ENCODE data around the gene MPP2.
"Not testable (repeated sequence)": the region's sequence is repeated elsewhere in the genome, so short reads cannot be mapped to it uniquely, and the experiment has no call there.

The MPP2 gene

GRCh38 chr17:43846963-43847371, 60.4 kb downstream of the MPP2 start, which contains the start of gene CD300LG:
CD300LG (plus strand) TSS chr17:43847176; CDS start chr17:43847217, 41 bp downstream.
- DNase-seq (ENCODE audit: low read depth in 2 of 2), result no peak

DNA sequence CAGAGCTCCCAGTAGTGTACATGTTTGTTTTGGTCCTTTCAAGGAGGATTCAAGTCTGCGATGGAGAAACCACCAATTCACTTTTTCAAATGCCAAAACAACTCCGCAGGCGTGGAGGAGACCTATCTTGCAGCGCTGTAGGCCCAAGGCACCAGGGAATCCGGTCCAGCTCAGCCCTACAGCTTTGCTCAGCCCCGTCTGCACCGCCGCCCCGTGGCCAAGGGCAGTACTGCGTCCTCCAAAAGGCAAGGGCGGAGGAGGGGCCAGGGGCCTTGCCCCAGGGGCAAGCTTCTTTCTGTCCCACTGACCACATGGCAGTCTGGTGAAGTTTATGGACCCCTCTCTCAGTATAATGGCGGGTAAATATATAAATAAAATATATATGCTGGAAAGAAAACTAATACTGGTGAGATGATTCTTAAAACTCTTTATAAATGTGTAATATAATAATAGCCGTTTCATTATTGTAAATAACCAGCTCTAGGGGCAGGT, 61.1 kb downstream of the MPP2 start:
- DNase-seq (ENCODE audit: low read depth in 2 of 2), result peak; percentile 70 to 79

- no peak for DNase-seq (ENCODE audit: low read depth in 2 of 2)
These were observed 61.6 kb downstream of the MPP2 start for GRCh38 chr17:43845766-43846165.

DNA sequence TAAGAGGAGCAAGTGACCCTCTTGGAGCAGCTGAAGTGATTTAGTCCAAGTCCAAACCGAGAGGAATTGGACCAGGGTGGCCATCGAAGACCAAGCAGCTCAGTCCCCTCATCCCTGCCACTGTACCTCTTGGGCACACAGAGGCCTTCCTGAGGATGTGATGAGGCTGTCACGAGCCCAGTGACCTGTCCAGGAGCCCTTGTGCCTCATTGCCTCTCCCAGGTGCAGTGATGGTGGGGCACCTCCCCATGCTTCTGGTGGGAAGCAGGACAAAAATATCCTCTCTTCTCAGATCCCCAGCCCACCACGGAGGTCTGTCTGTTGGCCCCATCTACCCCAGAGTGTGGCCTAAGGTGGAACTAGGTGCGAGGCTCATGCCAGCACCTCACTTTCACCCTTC, 63.1 kb downstream of the MPP2 start:
- DNase-seq (ENCODE audit: low read depth in 2 of 2), result no peak

DNA sequence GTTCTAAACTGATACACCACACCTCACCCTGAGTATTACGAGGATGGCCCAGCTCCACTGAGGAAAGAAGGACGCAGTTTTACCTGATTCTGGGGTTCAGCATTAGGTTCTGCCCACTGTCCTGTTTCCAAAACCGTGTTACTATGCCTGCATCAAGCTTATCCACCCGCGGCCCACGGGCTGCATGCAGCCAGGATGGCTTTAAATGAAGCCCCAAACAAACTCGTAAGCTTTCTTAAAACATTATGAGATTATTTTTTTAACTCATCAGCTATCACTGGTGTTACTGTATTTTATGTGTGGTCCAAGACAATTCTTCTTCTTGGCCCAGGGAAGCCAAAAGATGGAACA, 64.4 kb downstream of the MPP2 start:
- DNase-seq (ENCODE audit: low read depth in 2 of 2), result no peak

DNA sequence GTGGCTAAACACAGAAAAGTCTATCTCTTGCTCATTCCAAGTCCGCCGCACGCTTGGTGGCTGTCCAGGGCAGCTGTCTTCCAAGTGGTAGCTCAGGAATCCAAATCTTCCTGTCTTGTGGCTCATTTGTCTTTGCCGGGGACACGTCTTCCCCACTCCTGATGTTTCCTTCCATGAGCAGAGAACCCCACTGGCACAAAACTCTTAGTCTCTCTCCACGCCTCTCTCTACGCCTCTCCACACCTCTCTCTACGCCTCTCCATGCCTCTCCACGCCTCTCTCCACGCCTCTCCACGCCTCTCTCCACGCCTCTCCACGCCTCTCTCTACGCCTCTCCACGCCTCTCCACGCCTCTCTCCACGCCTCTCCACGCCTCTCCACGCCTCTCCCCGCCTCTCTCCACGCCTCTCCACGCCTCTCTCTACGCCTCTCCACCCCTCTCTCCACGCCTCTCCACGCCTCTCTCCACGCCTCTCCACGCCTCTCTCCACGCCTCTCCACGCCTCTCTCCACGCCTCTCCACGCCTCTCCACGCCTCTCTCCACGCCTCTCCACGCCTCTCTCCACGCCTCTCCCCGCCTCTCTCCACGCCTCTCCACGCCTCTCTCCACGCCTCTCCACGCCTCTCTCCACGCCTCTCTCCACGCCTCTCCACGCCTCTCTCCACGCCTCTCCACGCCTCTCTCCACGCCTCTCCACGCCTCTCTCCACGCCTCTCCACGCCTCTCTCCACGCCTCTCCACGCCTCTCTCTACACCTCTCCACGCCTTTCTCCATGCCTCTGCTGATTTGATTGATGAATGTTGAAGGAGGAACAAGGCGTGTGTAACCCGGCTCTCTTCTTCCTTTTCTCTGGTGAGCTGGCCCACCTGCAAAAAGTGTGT, 65.0 kb downstream of the MPP2 start:
- not testable (repeated sequence) for DNase-seq (ENCODE audit: low read depth in 2 of 2)

DNA sequence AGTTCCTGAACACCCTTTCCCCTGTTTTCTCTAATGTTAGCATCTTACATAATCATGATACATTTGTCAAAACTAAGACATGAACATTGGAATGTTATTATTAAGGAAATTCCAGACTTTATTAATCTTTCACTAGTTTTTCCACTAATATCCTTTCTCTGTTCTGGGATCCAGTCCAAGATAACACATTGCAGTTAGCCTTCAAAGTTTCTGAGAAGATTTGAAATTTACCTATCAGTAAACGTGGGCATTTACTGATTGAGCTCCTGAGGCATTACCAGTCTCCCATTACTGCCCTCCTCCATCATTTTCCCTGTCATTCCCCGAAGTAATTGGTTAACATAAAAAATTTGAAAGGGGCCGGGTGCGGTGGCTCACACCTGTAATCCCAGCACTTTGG, 66.1 kb downstream of the MPP2 start:
- no peak for DNase-seq (ENCODE audit: low read depth in 2 of 2)

GRCh38 chr17:43840814-43841213, 66.5 kb downstream of the MPP2 start:
- DNase-seq (ENCODE audit: low read depth in 2 of 2), result no peak

DNA sequence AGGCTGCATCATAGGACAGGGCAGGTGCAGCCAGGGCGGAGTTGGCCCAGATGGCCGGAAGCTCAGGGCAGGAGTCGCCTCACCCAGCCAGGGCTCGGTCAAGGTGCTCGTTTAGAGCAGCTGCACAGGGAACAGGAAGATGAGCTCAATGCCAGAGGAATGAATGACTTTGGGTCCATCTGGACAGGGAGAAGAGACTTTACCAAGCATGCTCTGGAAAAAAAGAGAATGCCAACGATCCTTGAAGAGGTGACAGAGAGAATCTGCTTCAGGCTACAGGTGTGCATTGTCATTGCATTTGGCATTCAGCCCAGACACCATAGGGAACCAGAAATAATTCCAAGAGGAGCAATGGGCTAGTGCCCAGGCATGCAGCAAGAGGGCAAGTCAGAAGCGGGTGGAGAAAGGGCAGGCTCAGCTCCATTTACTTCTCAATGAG, 67.6 kb downstream of the MPP2 start:
- DNase-seq (ENCODE audit: low read depth in 2 of 2), result no peak

GRCh38 chr17:43834106-43834505, 73.2 kb downstream of the MPP2 start:
- DNase-seq (ENCODE audit: low read depth in 2 of 2), result no peak

- peak; percentile 8 to 21 for DNase-seq (ENCODE audit: low read depth in 2 of 2)
These were observed 74.1 kb downstream of the MPP2 start, which contains the start of gene MPP3 for GRCh38 chr17:43832976-43833829. MPP3 (minus strand) TSS chr17:43833146; CDS start chr17:43831906, 1,240 bp downstream.

DNA sequence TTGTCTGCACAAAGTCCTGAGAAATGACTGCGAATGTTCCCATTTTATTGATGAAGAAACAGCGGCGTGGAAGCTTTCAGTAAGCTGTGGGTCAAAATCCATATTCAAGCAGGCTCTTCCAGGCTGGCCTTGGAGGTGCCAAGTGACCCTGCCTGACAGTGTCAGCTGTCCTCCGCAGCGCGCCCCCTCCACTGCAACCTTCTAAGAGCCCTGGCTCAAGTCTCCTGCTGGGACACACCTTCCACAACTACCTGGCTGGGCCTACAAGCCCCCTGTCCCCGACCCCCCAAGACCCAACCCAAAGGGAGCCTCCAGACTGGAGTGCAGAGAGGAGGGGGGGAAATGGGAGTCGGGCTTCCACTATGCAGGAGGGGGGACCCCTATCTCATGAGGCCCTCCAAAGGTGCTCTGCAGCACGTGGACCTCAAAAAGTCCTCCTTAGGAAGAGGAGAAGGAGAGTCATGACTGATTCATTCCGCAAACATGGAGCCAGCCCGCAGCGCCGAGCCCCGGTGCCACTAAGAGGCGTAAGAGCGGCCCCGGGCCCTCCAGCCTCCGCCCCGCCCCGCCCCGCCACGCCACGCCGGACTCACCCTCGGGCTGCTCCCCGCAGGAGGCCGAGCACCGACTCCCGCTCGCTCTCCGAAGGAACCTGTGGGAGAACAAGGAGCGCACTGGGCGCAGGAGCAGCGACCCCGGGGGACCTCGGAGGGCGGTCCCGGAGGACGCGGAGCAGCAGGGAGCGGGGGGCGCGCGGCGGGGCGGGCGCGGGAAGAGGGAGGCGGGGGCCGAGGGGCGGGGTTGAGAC, 75.0 kb downstream of the MPP2 start:
- no peak for DNase-seq (ENCODE audit: low read depth in 2 of 2)

DNA sequence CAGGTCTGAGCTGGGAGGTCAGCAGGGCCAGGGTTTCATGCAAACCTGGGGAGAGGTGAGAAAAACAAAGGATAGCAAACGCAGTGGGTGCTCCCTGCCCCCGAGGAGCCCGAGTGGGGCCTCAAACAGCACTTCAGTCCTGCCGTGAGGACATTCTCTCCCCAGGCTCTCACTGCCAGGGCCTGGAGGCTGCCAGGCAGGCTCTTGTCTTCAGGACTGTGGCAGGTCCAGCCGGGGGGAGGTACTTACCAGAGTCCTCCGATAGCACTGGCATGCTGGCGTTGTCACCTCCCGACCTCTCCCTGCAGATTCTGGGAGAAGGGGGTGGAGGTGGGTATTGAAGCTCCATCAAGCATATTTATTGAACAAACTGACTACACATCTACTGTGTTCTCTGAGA, 75.7 kb downstream of the MPP2 start:
- DNase-seq (ENCODE audit: low read depth in 2 of 2), result no peak

DNA sequence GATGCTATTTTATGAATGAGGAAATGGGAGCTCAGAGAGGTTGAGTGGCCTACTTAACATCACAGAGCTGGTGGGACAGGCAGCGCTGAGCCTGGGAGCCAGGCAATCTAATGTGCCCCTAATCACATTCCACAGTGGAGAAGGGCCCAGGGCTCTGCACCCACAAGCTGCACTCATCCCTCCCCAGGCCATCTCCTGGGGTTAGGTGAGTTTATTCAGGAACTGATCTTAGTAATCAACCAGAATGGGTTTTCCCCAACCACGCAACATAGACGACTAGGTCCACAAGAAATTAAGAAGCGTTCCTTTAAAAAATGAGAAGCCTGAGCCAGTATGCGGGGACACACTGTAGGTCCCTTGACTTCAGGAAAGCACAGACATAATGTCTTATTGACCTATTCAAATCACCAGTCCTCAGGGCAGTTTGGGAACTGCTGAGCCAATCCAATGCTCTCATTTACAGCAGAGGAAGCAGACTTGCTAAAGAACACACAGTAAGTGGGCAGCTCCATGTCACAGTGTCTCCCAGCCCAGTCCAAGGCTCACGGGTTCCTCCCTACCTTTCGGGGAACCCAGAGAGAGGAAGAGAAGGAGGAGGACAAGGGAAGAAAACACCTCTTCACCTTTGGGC, 76.7 kb downstream of the MPP2 start:
- peak in 1 of 2 donors; percentile 11 for DNase-seq (ENCODE audit: low read depth in 2 of 2)

- DNase-seq (ENCODE audit: low read depth in 2 of 2), result no peak
These were observed 77.6 kb downstream of the MPP2 start for GRCh38 chr17:43829738-43830137.

GRCh38 chr17:43827596-43827995, 79.7 kb downstream of the MPP2 start:
- DNase-seq (ENCODE audit: low read depth in 2 of 2), result no peak

DNA sequence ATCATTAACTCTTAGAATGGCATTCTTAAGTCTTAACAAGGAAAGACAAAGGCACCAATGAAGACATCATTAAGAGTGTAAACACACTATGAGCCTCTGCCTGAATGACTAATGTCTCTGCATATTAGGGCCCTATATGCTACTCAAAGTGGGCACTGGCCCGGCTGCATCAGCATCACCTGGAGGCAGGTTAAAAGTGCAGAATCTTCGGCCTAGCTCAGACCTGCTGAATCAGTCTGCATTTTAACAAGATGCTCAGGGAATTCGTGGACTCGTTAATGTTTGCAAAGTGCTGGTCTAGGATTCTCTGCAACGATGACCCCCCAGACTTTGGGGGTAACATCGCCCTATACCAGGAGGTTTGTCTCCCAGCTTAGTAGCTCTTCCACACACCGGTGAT, 81.1 kb downstream of the MPP2 start:
- DNase-seq (ENCODE audit: low read depth in 2 of 2), result no peak

DNA sequence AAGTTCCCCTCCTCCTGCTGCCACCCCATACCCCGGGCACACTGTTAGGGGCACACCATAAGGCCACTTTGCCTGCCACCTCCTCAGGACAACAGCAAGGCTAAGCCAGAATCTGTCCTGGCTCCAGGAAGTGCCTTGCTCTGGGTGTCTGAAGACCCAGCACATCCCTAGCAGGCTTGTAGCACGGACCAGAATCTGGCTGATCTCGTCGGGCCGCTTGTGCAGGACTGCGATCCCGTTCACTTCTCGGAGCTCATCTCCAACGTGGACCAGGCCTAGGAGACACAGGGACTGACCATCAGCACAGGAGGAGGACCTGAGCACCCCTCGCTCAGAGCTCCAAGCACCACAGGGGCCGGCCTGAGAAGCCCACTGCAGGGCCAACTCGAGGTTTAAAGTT, 81.8 kb downstream of the MPP2 start:
- DNase-seq (ENCODE audit: low read depth in 2 of 2), result no peak
